Lung (tissue), 12 donors: ENCODE data around the gene PKP1. TPM values are rescaled to one million over a fixed set of nuclear protein-coding genes. Genes with fewer than 3 reads are reported as not detected.

ENCODE experiments used
- ATAC-seq: fragments of 200-7000 bp; cut with Tn5 transposase; one replicate; pipeline ENCODE4 v1.9.1; 2020; ENCODE audit warnings: moderate number of reproducible peaks; ENCODE audit not compliant: insufficient read depth, low FRiP score
- DNase-seq, 3 donors: peaks; one replicate each; pipeline ENCODE4 v3.0.0-alpha.2; 2013 to 2017
- H3K27ac ChIP-seq, 2 donors: one replicate each; pipeline ENCODE4 v1.5.1; 2013; ENCODE audit warnings: mild to moderate bottlenecking in 2 of 2, moderate library complexity in 2 of 2, control low read depth in 1 of 2, inconsistent platforms in 1 of 2, low read depth in 1 of 2, low read length in 1 of 2
- H3K27me3 ChIP-seq, 3 donors: one replicate each; pipeline ENCODE4 v1.5.1; 2013; ENCODE audit warnings: low read length in 2 of 3; ENCODE audit not compliant: control insufficient read depth in 3 of 3, insufficient read depth in 3 of 3
- H3K36me3 ChIP-seq, 4 donors: one replicate each; pipeline ENCODE4 v1.5.1; 2013; ENCODE audit warnings: low read length in 4 of 4, mild to moderate bottlenecking in 1 of 4, moderate library complexity in 1 of 4; ENCODE audit not compliant: control insufficient read depth in 4 of 4, insufficient read depth in 4 of 4
- H3K4me1 ChIP-seq, 5 donors: one replicate each; pipeline ENCODE4 v1.5.1; 2013; ENCODE audit warnings: low read length in 5 of 5, mild to moderate bottlenecking in 2 of 5, moderate library complexity in 1 of 5; ENCODE audit not compliant: control insufficient read depth in 5 of 5, insufficient read depth in 5 of 5
- H3K4me3 ChIP-seq: one replicate; pipeline ENCODE4 v1.5.1; 2013; ENCODE audit warnings: mild to moderate bottlenecking, control low read depth, moderate library complexity
- H3K9ac ChIP-seq, 2 donors: one replicate each; pipeline ENCODE4 v1.5.1; 2013; ENCODE audit warnings: low read length in 2 of 2, control low read depth in 1 of 2; ENCODE audit not compliant: insufficient read depth in 1 of 2
- H3K9me3 ChIP-seq, 4 donors: one replicate each; pipeline ENCODE4 v1.5.1; 2013; ENCODE audit warnings: low read length in 3 of 4, mild to moderate bottlenecking in 1 of 4, moderate library complexity in 1 of 4; ENCODE audit not compliant: control insufficient read depth in 4 of 4, insufficient read depth in 3 of 4
- WGBS, 2 donors: extraction: QIAGEN DNeasy Blood & Tissue Kit; methylation state at CpG; one replicate each; pipeline ENCODE4 v1.1.7; 2013; 5-methylcytosine and 5-hydroxymethylcytosine counted together
- polyA plus RNA-seq, 2 donors: library from polyadenylated mRNA; stranded (reverse); fragments of 200-250 nt; gene quantifications; one replicate each; pipeline ENCODE4 v1.2.1, GENCODE V29; 2013
- total RNA-seq, 2 donors: library from RNA; depleted of rRNA in 1 of 2; stranded (reverse); fragments of >200 nt in 1 of 2; gene quantifications; one replicate each; pipeline ENCODE4 v1.2.1, GENCODE V29; 2014 to 2021
- TF ChIP-seq, protein P1 (sequence below): IDR thresholded peaks from 2 replicates; pipeline ENCODE4 v1.5.1; 2012; ENCODE audit warnings: mild to moderate bottlenecking; ENCODE audit errors: control extremely low read depth, extremely low read depth
- donor health status: control.
- donor health status: control.
- donor health status: Bipolar disorder and iron deficiency.
- donor health status: healthy.
- donor health status: DM: yes; HTN: yes; CAD: no.

The PKP1 gene
- total and polyA plus RNA-seq, 4 donors, result 0.88 to 14.2 (median 3.1) TPM

- H3K9me3 ChIP-seq, result no peaks in the 10 kb centered on the region
- no peak overlapping the region for H3K27ac ChIP-seq
- H3K4me1 ChIP-seq, result peaks cover 0 to 24% (median 7%) of the 10 kb centered on the region in 5 donors
- no peaks in the 10 kb centered on the region for H3K36me3 ChIP-seq
- H3K9ac ChIP-seq, result no peak overlapping the region
- WGBS, 2 donors, result 95 to 97% methylated on average over 10 of the region's 10 CpGs
- DNase-seq (no peak), ATAC-seq (no peak)
- H3K4me3 ChIP-seq, result no peak overlapping the region
- TF ChIP-seq, protein P1, sequence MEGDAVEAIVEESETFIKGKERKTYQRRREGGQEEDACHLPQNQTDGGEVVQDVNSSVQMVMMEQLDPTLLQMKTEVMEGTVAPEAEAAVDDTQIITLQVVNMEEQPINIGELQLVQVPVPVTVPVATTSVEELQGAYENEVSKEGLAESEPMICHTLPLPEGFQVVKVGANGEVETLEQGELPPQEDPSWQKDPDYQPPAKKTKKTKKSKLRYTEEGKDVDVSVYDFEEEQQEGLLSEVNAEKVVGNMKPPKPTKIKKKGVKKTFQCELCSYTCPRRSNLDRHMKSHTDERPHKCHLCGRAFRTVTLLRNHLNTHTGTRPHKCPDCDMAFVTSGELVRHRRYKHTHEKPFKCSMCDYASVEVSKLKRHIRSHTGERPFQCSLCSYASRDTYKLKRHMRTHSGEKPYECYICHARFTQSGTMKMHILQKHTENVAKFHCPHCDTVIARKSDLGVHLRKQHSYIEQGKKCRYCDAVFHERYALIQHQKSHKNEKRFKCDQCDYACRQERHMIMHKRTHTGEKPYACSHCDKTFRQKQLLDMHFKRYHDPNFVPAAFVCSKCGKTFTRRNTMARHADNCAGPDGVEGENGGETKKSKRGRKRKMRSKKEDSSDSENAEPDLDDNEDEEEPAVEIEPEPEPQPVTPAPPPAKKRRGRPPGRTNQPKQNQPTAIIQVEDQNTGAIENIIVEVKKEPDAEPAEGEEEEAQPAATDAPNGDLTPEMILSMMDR, result no peak
- H3K27me3 ChIP-seq, result no peaks in the 10 kb centered on the region
Observed at GRCh38 chr1:201332616-201333335, 49.5 kb downstream of the PKP1 start.

- H3K4me1 ChIP-seq, result peaks cover 0 to 16% (median 7%) of the 10 kb centered on the region in 5 donors
- H3K27me3 ChIP-seq, result no peaks in the 10 kb centered on the region
- no peaks in the 10 kb centered on the region for H3K9me3 ChIP-seq
- ATAC-seq, result no peak
- 66 to 77% methylated on average over 11 of the region's 11 CpGs for WGBS, 2 donors
- H3K9ac ChIP-seq, result no peak overlapping the region
- H3K27ac ChIP-seq, result no peak overlapping the region
- TF ChIP-seq, protein P1, result no peak
- DNase-seq, result no peak
- no peaks in the 10 kb centered on the region for H3K36me3 ChIP-seq
- no peak overlapping the region for H3K4me3 ChIP-seq
Observed at GRCh38 chr1:201334325-201335173, 51.2 kb downstream of the PKP1 start.

GRCh38 chr1:201335174-201335870 lies 52.0 kb downstream of the PKP1 start:
- Histone ChIP-seq H3K4me3 (no peak overlapping the region), H3K27ac (no peak overlapping the region), H3K9me3 (no peaks in the 10 kb centered on the region), H3K4me1 (peaks cover 0 to 10% (median 1%) of the 10 kb centered on the region in 5 donors), H3K9ac (no peak overlapping the region), H3K36me3 (no peaks in the 10 kb centered on the region), H3K27me3 (no peaks in the 10 kb centered on the region)
- 90 to 92% methylated on average over 10 of the region's 10 CpGs for WGBS, 2 donors
- TF ChIP-seq, protein P1, result no peak
- no peak for DNase-seq
- no peak for ATAC-seq
